ENCODE data around the gene MAL.

The MAL gene

DNA sequence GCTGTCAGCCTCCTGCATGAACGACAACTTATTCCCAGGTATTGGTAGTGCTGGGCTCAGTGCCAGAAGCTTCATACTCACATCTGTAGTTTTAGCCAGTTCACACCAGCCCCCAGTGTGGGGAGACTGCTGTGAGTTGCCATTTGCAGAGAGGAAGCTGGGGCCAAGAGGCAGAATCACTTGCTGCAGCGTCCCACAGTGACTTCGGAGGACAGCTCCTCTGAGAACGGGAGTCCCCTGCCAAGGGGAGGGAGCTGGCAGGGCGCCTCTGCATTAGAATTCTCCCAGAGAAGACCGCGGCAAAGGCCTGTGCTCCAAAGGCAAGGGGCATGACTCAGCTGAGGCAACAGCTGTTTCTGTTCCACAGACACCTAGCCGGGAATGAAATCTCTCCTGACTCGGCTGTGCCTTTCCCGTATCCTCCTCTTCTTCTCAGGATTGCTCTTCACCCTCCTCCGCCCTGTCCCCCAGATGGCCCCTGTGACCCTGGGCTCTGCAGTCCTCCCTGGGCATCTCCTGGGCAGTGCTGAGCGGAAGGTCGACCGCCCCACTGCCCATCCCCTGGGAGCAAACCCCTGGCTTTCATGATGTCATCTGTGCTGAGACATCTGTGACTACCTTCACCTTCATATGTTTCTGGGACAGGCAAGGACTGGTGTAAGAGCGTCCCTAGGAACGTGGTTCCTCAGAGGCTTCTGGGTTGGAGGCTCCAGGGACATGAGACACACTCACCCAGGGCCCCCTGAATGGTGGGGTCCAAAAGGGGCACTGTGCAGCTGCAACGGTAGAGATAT, 18.0 kb downstream of the MAL start:
- Histone ChIP-seq H3K27me3 (replicated peaks; ENCODE audit: control insufficient read depth, insufficient read depth, low read length) (no peaks in the 10 kb centered on the region), H3K4me3 (replicated peaks; ENCODE audit: low read depth, low read length) (no peak overlapping the region), H3K36me3 (ENCODE audit: control insufficient read depth, insufficient read depth, low read length) (no peaks in the 10 kb centered on the region)
- no peak for DNase-seq (ENCODE audit: extremely low read depth, insufficient read length)
- TF ChIP-seq, protein P1, sequence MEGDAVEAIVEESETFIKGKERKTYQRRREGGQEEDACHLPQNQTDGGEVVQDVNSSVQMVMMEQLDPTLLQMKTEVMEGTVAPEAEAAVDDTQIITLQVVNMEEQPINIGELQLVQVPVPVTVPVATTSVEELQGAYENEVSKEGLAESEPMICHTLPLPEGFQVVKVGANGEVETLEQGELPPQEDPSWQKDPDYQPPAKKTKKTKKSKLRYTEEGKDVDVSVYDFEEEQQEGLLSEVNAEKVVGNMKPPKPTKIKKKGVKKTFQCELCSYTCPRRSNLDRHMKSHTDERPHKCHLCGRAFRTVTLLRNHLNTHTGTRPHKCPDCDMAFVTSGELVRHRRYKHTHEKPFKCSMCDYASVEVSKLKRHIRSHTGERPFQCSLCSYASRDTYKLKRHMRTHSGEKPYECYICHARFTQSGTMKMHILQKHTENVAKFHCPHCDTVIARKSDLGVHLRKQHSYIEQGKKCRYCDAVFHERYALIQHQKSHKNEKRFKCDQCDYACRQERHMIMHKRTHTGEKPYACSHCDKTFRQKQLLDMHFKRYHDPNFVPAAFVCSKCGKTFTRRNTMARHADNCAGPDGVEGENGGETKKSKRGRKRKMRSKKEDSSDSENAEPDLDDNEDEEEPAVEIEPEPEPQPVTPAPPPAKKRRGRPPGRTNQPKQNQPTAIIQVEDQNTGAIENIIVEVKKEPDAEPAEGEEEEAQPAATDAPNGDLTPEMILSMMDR (IDR thresholded peaks at IDR 0.05; ENCODE audit: insufficient read depth, low read length, poor library complexity, severe bottlenecking), result no peak

DNA sequence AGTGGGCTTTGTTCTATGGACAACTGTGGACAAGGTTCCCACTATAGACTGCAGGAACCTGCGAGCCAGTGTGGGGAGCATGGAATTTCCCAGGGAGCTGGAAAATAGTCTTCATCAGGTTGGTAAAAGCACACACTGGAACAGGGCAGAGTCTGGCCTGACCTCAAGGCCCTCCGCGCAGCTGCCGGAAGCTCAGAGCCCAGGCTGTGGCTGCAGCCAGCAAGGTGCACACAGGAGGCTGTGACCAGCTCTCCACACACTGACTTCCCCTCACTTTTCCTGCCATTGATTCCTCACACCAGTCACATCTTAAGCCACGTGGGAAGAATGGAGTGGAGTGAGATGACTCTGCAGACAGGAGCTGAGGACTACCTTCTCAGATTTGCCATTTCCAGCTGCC, 19.1 kb downstream of the MAL start:
- Histone ChIP-seq H3K4me3 (replicated peaks; ENCODE audit: low read depth, low read length) (no peak overlapping the region), H3K27me3 (replicated peaks; ENCODE audit: control insufficient read depth, insufficient read depth, low read length) (no peaks in the 10 kb centered on the region), H3K36me3 (ENCODE audit: control insufficient read depth, insufficient read depth, low read length) (no peaks in the 10 kb centered on the region)
- DNase-seq (ENCODE audit: extremely low read depth, insufficient read length), result no peak
- TF ChIP-seq, protein P1 (IDR thresholded peaks at IDR 0.05; ENCODE audit: insufficient read depth, low read length, poor library complexity, severe bottlenecking), result no peak

DNA sequence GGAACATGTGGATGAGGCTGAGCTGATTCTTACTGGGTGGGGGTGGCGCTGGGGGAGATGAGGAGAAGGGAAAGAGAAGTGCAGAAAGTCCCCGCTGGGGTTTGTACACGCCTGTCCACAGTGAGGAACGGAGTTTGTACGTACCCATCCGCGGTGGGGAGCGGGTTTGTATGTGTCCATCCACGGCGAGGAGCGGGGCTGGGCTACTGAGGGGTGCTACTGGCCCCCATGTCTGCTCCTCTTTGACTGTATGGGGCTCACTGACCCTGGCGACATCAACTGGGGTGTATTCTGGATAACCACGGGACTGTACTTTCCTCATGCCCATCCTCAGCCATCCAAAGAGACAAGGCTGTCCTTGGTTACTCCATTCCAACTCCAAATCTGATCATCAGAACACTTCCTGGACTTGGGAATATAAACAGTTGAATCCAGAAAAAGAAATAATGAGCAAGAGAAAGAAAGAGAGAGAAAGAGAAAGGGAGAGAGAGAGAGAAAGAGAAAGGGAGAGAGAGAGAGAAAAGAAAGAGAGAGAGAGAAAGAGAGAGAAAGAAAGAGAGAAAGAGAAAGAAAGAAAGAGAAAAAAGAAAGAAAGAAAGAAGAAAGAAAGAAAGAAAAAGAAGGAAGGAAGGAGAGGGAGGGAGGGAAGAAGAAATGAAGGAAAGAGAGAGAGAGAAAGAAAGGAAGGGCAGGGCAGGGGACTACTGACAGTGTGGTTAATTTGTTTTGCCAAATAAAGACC, 21.0 kb downstream of the MAL start:
- TF ChIP-seq, protein P1 (IDR thresholded peaks at IDR 0.05; ENCODE audit: insufficient read depth, low read length, poor library complexity, severe bottlenecking), result no peak

DNA sequence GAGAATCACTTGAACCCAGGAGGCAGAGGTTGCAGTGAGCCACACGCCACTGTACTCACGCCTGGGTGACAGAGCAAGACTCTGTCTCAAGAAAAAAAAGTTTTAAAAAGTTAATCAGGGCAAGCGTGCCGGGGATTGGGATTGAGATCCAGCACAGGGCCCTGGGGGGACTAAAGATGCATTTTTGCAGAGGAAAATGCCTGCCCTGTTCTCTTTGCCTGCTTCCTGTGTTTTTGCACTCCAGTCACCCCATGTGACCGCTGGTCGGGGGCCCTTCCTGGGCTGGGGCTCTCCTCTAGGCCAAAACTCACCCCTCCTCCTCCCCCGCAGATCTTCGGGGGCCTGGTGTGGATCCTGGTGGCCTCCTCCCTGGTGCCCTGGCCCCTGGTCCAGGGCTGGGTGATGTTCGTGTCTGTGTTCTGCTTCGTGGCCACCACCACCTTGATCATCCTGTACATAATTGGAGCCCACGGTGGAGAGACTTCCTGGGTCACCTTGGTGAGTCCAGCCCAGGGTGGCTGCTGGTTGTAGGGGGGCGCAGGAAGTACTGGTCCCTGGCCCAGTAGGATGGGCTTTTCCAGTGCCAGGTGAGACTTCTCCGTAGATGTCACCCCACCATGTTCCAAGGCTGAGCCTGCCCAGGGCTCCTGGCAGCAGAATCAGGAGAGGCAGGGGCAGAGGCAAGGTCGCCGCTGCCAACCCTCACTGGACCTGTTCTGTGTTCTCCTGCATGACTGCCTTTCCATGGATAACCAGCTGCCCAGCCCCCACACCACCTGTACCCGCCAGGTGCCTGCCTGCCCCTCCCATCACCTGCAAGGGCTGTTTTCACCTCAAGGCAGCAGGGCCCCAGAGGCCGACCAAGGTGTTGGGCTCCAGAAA, 22.4 kb downstream of the MAL start:
- Histone ChIP-seq H3K4me3 (replicated peaks; ENCODE audit: low read depth, low read length) (no peak overlapping the region), H3K27me3 (replicated peaks; ENCODE audit: control insufficient read depth, insufficient read depth, low read length) (no peaks in the 10 kb centered on the region), H3K36me3 (ENCODE audit: control insufficient read depth, insufficient read depth, low read length) (no peaks in the 10 kb centered on the region)
- TF ChIP-seq, protein P1 (IDR thresholded peaks at IDR 0.05; ENCODE audit: insufficient read depth, low read length, poor library complexity, severe bottlenecking), result no peak
- no peak for DNase-seq (ENCODE audit: extremely low read depth, insufficient read length)

More for the DNA sequence above, 21.0 kb downstream of the MAL start:
- DNase-seq (ENCODE audit: extremely low read depth, insufficient read length), result no peak
- no peaks in the 10 kb centered on the region for H3K27me3 ChIP-seq (replicated peaks; ENCODE audit: control insufficient read depth, insufficient read depth, low read length)
- no peak overlapping the region for H3K4me3 ChIP-seq (replicated peaks; ENCODE audit: low read depth, low read length)
- no peaks in the 10 kb centered on the region for H3K36me3 ChIP-seq (ENCODE audit: control insufficient read depth, insufficient read depth, low read length)

DNA sequence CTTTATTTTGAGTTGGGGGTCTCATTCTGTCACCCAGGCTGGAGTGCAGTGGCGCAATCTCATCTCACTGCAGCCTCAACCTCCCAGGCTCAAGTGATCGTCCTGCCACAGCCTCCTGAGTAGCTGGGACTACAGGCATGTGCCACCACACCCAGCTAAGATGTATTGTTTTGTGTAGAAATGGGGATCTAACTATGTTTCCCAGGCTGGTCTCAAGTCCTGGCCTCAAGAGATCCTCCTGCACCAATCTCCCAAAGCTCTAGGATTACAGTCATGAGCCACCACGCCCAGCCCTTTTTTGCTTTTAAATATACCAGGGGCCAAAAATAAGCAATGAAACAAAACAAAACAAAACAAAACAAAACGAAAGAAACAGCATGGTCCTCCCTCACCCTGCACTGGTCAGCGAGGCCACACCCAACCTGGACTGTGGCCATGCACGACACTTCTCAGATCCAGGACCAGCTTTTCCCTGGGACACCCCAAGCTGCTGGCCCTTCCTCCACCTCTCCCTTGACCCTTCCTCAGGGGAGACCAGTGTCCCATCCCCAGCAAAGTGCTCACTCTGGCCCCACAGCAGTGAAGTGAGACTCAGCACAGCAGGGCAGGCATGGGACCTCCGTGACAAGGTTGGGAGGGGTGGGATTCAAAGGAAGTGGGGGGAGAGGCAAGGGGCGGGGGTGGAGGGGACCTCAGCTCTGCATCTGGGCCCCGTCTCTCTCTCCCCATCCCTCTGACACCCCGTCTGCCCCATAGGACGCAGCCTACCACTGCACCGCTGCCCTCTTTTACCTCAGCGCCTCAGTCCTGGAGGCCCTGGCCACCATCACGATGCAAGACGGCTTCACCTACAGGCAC, 23.5 kb downstream of the MAL start:
- TF ChIP-seq, protein P1 (IDR thresholded peaks at IDR 0.05; ENCODE audit: insufficient read depth, low read length, poor library complexity, severe bottlenecking), result no peak
- Histone ChIP-seq H3K36me3 (ENCODE audit: control insufficient read depth, insufficient read depth, low read length) (no peaks in the 10 kb centered on the region), H3K4me3 (replicated peaks; ENCODE audit: low read depth, low read length) (no peak overlapping the region), H3K27me3 (replicated peaks; ENCODE audit: control insufficient read depth, insufficient read depth, low read length) (no peaks in the 10 kb centered on the region)
- DNase-seq (ENCODE audit: extremely low read depth, insufficient read length), result no peak

All from GM06990 (cell line).